PFSK-1 (cell line): ENCODE results near the gene RUNX3.

Experiments used
- POLR2AphosphoS5 ChIP-seq: IDR thresholded peaks from 2 replicates; pipeline ENCODE4 v1.6.1; 2012; ENCODE audit warnings: low read depth, mild to moderate bottlenecking, control low read depth, low read length, moderate library complexity
- REST ChIP-seq, 2 experiments: IDR thresholded peaks; 2 replicates each; pipeline versions ENCODE4 v1.6.1 to v1.8.0; 2011 to 2012; ENCODE audit warnings: low read depth in 2 of 2, low read length in 2 of 2, control low read depth in 1 of 2, inconsistent platforms in 1 of 2, mild to moderate bottlenecking in 1 of 2, moderate library complexity in 1 of 2; ENCODE audit not compliant: insufficient read depth in 1 of 2
- SIN3A ChIP-seq: IDR thresholded peaks from 2 replicates; pipeline ENCODE4 v1.6.1; 2012; ENCODE audit warnings: mild to moderate bottlenecking, low read length, moderate library complexity, borderline replicate concordance; ENCODE audit not compliant: insufficient read depth
- TAF1 ChIP-seq: IDR thresholded peaks from 2 replicates; pipeline ENCODE4 v1.6.1; 2012; ENCODE audit warnings: low read length, control low read depth, borderline replicate concordance; ENCODE audit not compliant: insufficient read depth

GRCh38 chr1:24905355-24905978 is 24.6 kb downstream of the RUNX3 start:
- TF ChIP-seq POLR2AphosphoS5 (no peak), SIN3A (no peak), TAF1 (no peak), REST (IDR thresholded peaks at IDR 0.05; ENCODE audit: insufficient read depth in 1 of 2, low read depth in 2 of 2, low read length in 2 of 2) (no peak)
